Mucosa of stomach (tissue), 1 donor: ENCODE results near the gene EDN3.

Experiments used
- H3K27me3 ChIP-seq: one replicate; pipeline ENCODE4 v1.7.0; 2013; ENCODE audit warnings: mild to moderate bottlenecking, low read length; ENCODE audit not compliant: control insufficient read depth, insufficient read depth
- H3K36me3 ChIP-seq: one replicate; pipeline ENCODE4 v1.7.0; 2013; ENCODE audit warnings: low read length; ENCODE audit not compliant: control insufficient read depth, insufficient read depth
- H3K4me1 ChIP-seq: one replicate; pipeline ENCODE4 v1.7.0; 2013; ENCODE audit warnings: mild to moderate bottlenecking, low read length; ENCODE audit not compliant: control insufficient read depth, insufficient read depth
- H3K4me3 ChIP-seq: one replicate; pipeline ENCODE4 v1.7.0; 2013; ENCODE audit warnings: low read length
- H3K9ac ChIP-seq: one replicate; pipeline ENCODE4 v1.7.0; 2013; ENCODE audit warnings: mild to moderate bottlenecking, low read length, moderate library complexity
- H3K9me3 ChIP-seq: one replicate; pipeline ENCODE4 v1.7.0; 2013; ENCODE audit warnings: mild to moderate bottlenecking, low read length, moderate library complexity; ENCODE audit not compliant: control insufficient read depth
- donor health status: Pancreatic carcinoma.

EDN3 gene

GRCh38 chr20:59300333-59301081 lies at the start of gene EDN3:
Gene EDN3 (plus strand): TSS chr20:59300611. CDS start chr20:59300813, 202 bp downstream.
- no peaks in the 10 kb centered on the region for H3K36me3 ChIP-seq
- no peak within 1 kb of the TSS for H3K9ac ChIP-seq
- peaks cover 31% of the 10 kb centered on the region for H3K27me3 ChIP-seq
- no peaks in the 10 kb centered on the region for H3K9me3 ChIP-seq
- no peak within 1 kb of the TSS for H3K4me3 ChIP-seq
- peaks cover 22% of the 10 kb centered on the region for H3K4me1 ChIP-seq

GRCh38 chr20:59253325-59253724 lies 47.1 kb upstream of the EDN3 start:
- Histone ChIP-seq H3K9me3 (no peaks in the 10 kb centered on the region), H3K4me3 (no peak overlapping the region), H3K27me3 (peaks cover 4% of the 10 kb centered on the region), H3K9ac (no peak overlapping the region), H3K36me3 (no peaks in the 10 kb centered on the region), H3K4me1 (no peaks in the 10 kb centered on the region)

GRCh38 chr20:59253779-59254319 lies 46.6 kb upstream of the EDN3 start:
- H3K36me3 ChIP-seq, result no peaks in the 10 kb centered on the region
- no peaks in the 10 kb centered on the region for H3K4me1 ChIP-seq
- H3K9me3 ChIP-seq, result no peaks in the 10 kb centered on the region
- peaks cover 4% of the 10 kb centered on the region for H3K27me3 ChIP-seq
- H3K9ac ChIP-seq, result no peak overlapping the region
- no peak overlapping the region for H3K4me3 ChIP-seq

GRCh38 chr20:59255256-59255655 lies 45.2 kb upstream of the EDN3 start:
- Histone ChIP-seq H3K4me3 (no peak overlapping the region), H3K36me3 (no peaks in the 10 kb centered on the region), H3K9ac (no peak overlapping the region), H3K9me3 (no peaks in the 10 kb centered on the region), H3K4me1 (no peaks in the 10 kb centered on the region), H3K27me3 (peaks cover 4% of the 10 kb centered on the region)

- Histone ChIP-seq H3K36me3 (no peaks in the 10 kb centered on the region), H3K9ac (no peak overlapping the region), H3K4me1 (no peaks in the 10 kb centered on the region), H3K4me3 (no peak overlapping the region), H3K9me3 (no peaks in the 10 kb centered on the region), H3K27me3 (peaks cover 4% of the 10 kb centered on the region)
Measured at GRCh38 chr20:59258221-59258621, 42.2 kb upstream of the EDN3 start.

- no peak overlapping the region for H3K4me3 ChIP-seq
- no peaks in the 10 kb centered on the region for H3K9me3 ChIP-seq
- no peak overlapping the region for H3K9ac ChIP-seq
- H3K4me1 ChIP-seq, result no peaks in the 10 kb centered on the region
- no peaks in the 10 kb centered on the region for H3K36me3 ChIP-seq
- H3K27me3 ChIP-seq, result peaks cover 4% of the 10 kb centered on the region
Measured at GRCh38 chr20:59259946-59260345, 40.5 kb upstream of the EDN3 start.

GRCh38 chr20:59265298-59265697 lies 35.1 kb upstream of the EDN3 start:
- Histone ChIP-seq H3K9me3 (no peaks in the 10 kb centered on the region), H3K27me3 (peaks cover 4% of the 10 kb centered on the region), H3K36me3 (no peaks in the 10 kb centered on the region), H3K4me3 (no peak overlapping the region), H3K9ac (no peak overlapping the region), H3K4me1 (no peaks in the 10 kb centered on the region)

- Histone ChIP-seq H3K4me1 (no peaks in the 10 kb centered on the region), H3K4me3 (no peak overlapping the region), H3K9ac (no peak overlapping the region), H3K9me3 (no peaks in the 10 kb centered on the region), H3K36me3 (no peaks in the 10 kb centered on the region), H3K27me3 (peaks cover 7% of the 10 kb centered on the region)
Measured at GRCh38 chr20:59268870-59269269, 31.5 kb upstream of the EDN3 start.

GRCh38 chr20:59269411-59270025 lies 30.9 kb upstream of the EDN3 start:
- Histone ChIP-seq H3K4me1 (no peaks in the 10 kb centered on the region), H3K4me3 (no peak overlapping the region), H3K36me3 (no peaks in the 10 kb centered on the region), H3K9ac (no peak overlapping the region), H3K27me3 (peaks cover 13% of the 10 kb centered on the region), H3K9me3 (no peaks in the 10 kb centered on the region)

GRCh38 chr20:59270380-59270779 lies 30.0 kb upstream of the EDN3 start:
- Histone ChIP-seq H3K36me3 (no peaks in the 10 kb centered on the region), H3K9ac (no peak overlapping the region), H3K27me3 (peaks cover 13% of the 10 kb centered on the region), H3K4me3 (no peak overlapping the region), H3K9me3 (no peaks in the 10 kb centered on the region), H3K4me1 (no peaks in the 10 kb centered on the region)

GRCh38 chr20:59273739-59274357 lies 26.6 kb upstream of the EDN3 start:
- Histone ChIP-seq H3K9me3 (no peaks in the 10 kb centered on the region), H3K9ac (no peak overlapping the region), H3K27me3 (peaks cover 8% of the 10 kb centered on the region), H3K4me1 (no peaks in the 10 kb centered on the region), H3K36me3 (no peaks in the 10 kb centered on the region), H3K4me3 (no peak overlapping the region)

GRCh38 chr20:59276938-59277337 lies 23.5 kb upstream of the EDN3 start:
- H3K4me1 ChIP-seq, result no peaks in the 10 kb centered on the region
- no peaks in the 10 kb centered on the region for H3K9me3 ChIP-seq
- peaks cover 8% of the 10 kb centered on the region for H3K27me3 ChIP-seq
- H3K36me3 ChIP-seq, result no peaks in the 10 kb centered on the region
- H3K4me3 ChIP-seq, result no peak overlapping the region
- H3K9ac ChIP-seq, result no peak overlapping the region
